Keratinocyte (primary cell): Measurements from ENCODE around the gene ZNF236. TPM values are rescaled to one million over a fixed set of nuclear protein-coding genes. Genes with fewer than 3 reads are reported as not detected.

ENCODE experiments used
- DNase-seq: peaks from one replicate; pipeline ENCODE4 v3.0.0-alpha.2; 2011; ENCODE audit warnings: low read depth, missing footprints, low spot score
- FAIRE-seq: peaks from 2 replicates; lab custom pipeline; 2011; peaks lifted over from hg19 to GRCh38; lab: Jason Lieb, UNC
- H2AFZ ChIP-seq: 2 replicates; pipeline ENCODE4 v1.6.0; 2012; ENCODE audit warnings: low read length, control low read depth, inconsistent platforms; ENCODE audit not compliant: control insufficient read depth
- H3K27ac ChIP-seq: 2 replicates; pipeline ENCODE4 v1.5.1; 2011; ENCODE audit warnings: low read length; ENCODE audit not compliant: control insufficient read depth, insufficient read depth
- H3K27me3 ChIP-seq: 3 replicates; pipeline ENCODE4 v1.6.0; 2011; ENCODE audit warnings: low read length; ENCODE audit not compliant: control insufficient read depth, insufficient read depth; ENCODE audit errors: extremely low read depth
- H3K36me3 ChIP-seq, 2 experiments: 2 replicates in 1 of 2; 3 replicates in 1 of 2; pipeline ENCODE4 v1.5.1; 2011; ENCODE audit warnings: low read length in 2 of 2, mild to moderate bottlenecking in 1 of 2; ENCODE audit not compliant: control insufficient read depth in 2 of 2, insufficient read depth in 2 of 2; ENCODE audit errors: extremely low read depth in 1 of 2
- H3K4me1 ChIP-seq: 3 replicates; pipeline ENCODE4 v1.5.1; 2011; ENCODE audit warnings: low read length; ENCODE audit not compliant: control insufficient read depth, insufficient read depth; ENCODE audit errors: extremely low read depth
- H3K4me2 ChIP-seq: 3 replicates; pipeline ENCODE4 v1.6.0; 2011; ENCODE audit warnings: low read depth, low read length; ENCODE audit not compliant: control insufficient read depth, insufficient read depth; ENCODE audit errors: extremely low read depth
- H3K4me3 ChIP-seq, 3 experiments: fragments of 200-600 bp in 1 of 3; sonication (generic) in 1 of 3; 2 replicates in 2 of 3; 3 replicates in 1 of 3; pipeline ENCODE4 v1.5.1; 2011 to 2016; ENCODE audit warnings: low read length in 3 of 3, mild to moderate bottlenecking in 3 of 3, control low read depth in 2 of 3, inconsistent platforms in 1 of 3, low read depth in 1 of 3, mixed read lengths in 1 of 3, mixed run types in 1 of 3, moderate library complexity in 1 of 3; ENCODE audit not compliant: control insufficient read depth in 2 of 3, insufficient read depth in 2 of 3; ENCODE audit errors: extremely low read depth in 1 of 3
- H3K79me2 ChIP-seq: 2 replicates; pipeline ENCODE4 v1.6.0; 2012; ENCODE audit warnings: low read length; ENCODE audit not compliant: control insufficient read depth, insufficient read depth
- H3K9ac ChIP-seq: 3 replicates; pipeline ENCODE4 v1.6.0; 2011; ENCODE audit warnings: low read length; ENCODE audit not compliant: control insufficient read depth, insufficient read depth; ENCODE audit errors: extremely low read depth
- H3K9me1 ChIP-seq: 3 replicates; pipeline ENCODE4 v1.6.0; 2011; ENCODE audit warnings: low read length; ENCODE audit not compliant: control insufficient read depth, insufficient read depth; ENCODE audit errors: extremely low read depth
- H3K9me3 ChIP-seq: 2 replicates; pipeline ENCODE4 v1.5.1; 2012; ENCODE audit warnings: low read depth, low read length; ENCODE audit not compliant: control insufficient read depth
- H4K20me1 ChIP-seq: 3 replicates; pipeline ENCODE4 v1.6.0; 2011; ENCODE audit warnings: low read length; ENCODE audit not compliant: control insufficient read depth, insufficient read depth; ENCODE audit errors: extremely low read depth
- CTCF ChIP-seq, 3 experiments: IDR thresholded peaks in 1 of 3; conservative IDR thresholded peaks in 1 of 3; optimal IDR thresholded peaks in 1 of 3; 2 replicates in 2 of 3; 3 replicates in 1 of 3; pipeline versions ENCODE3 to v1.5.1; 2011; ENCODE audit warnings: low read length in 3 of 3, mild to moderate bottlenecking in 3 of 3, moderate library complexity in 2 of 3, control low read depth in 1 of 3, inconsistent platforms in 1 of 3; ENCODE audit not compliant: insufficient read depth in 2 of 3; ENCODE audit errors: extremely low read depth in 1 of 3
- EZH2 ChIP-seq: IDR thresholded peaks from one replicate; pipeline ENCODE4 v1.6.1; 2012; ENCODE audit warnings: inconsistent platforms, mild to moderate bottlenecking, low read length, moderate library complexity
- dilution Hi-C: fragments of 300-500 bp; cut with MboI; formaldehyde crosslinking; loops from one replicate; pipeline ENCODE4 v1.7.0; 2020; ENCODE audit warnings: low sequenced_read_pairs; ENCODE audit not compliant: extremely low pct_ligation_motif_present
- polyA plus RNA-seq, 5 experiments: library from polyadenylated mRNA; depleted of rRNA in 3 of 5; stranded (reverse) in 3 of 5; stranded (forward) in 1 of 5; unstranded in 1 of 5; fragments of >200 nt; gene quantifications; 1 replicate in 1 of 5; 2 replicates in 3 of 5; 3 replicates in 1 of 5; pipeline versions ENCODE4 v1.2.1 to v1.2.3, GENCODE V29; 2011 to 2012; ENCODE audit warnings: missing spikeins in 2 of 5, low read depth in 1 of 5, low replicate concordance in 1 of 5

Gene ZNF236
- polyA plus RNA-seq, 1 donor (not counting 4 experiments of a cell fraction or from before 2014, with no cell fraction given): 4.5 TPM

- Histone ChIP-seq H4K20me1 (no peaks in the 10 kb centered on the region), H3K4me3 (peak overlapping the region in 2 of 3 experiments; percentile 82 to 84), H3K4me2 (peak overlapping the region; percentile 87), H3K9me1 (no peaks in the 10 kb centered on the region), H3K27ac (peak overlapping the region; percentile 36), H3K4me1 (peaks cover 21% of the 10 kb centered on the region), H2AFZ (peak overlapping the region; percentile 68), H3K27me3 (no peaks in the 10 kb centered on the region), H3K36me3 (no peaks in the 10 kb centered on the region), H3K9me3 (no peaks in the 10 kb centered on the region), H3K9ac (peak overlapping the region; percentile 37), H3K79me2 (peaks cover 69% of the 10 kb centered on the region)
- FAIRE-seq (peak; percentile 26), DNase-seq (no peak)
- dilution Hi-C loops: no loop called here
- TF ChIP-seq CTCF (optimal IDR thresholded peaks at IDR 0.05 in 1 of 3, IDR thresholded peaks at IDR 0.05 in 1 of 3, conservative IDR thresholded peaks at IDR 0.05 in 1 of 3; ENCODE audit: extremely low read depth in 1 of 3, insufficient read depth in 2 of 3, low read length in 3 of 3) (no peak), EZH2 (no peak)
Measured at GRCh38 chr18:76824145-76824676, 1.9 kb downstream of the ZNF236 start.

- no peak overlapping the region for H3K4me3 ChIP-seq
- dilution Hi-C loops: no loop called here
- H3K9me3 ChIP-seq: no peaks in the 10 kb centered on the region
- peak; percentile 9 for FAIRE-seq
- no peak overlapping the region for H3K27ac ChIP-seq
- H3K4me2 ChIP-seq: peak overlapping the region; percentile 87
- DNase-seq: no peak
- TF ChIP-seq EZH2 (no peak), CTCF (optimal IDR thresholded peaks at IDR 0.05 in 1 of 3, IDR thresholded peaks at IDR 0.05 in 1 of 3, conservative IDR thresholded peaks at IDR 0.05 in 1 of 3; ENCODE audit: extremely low read depth in 1 of 3, insufficient read depth in 2 of 3, low read length in 3 of 3) (no peak)
- H3K27me3 ChIP-seq: no peaks in the 10 kb centered on the region
- no peaks in the 10 kb centered on the region for H3K36me3 ChIP-seq
- peaks cover 21% of the 10 kb centered on the region for H3K4me1 ChIP-seq
- no peaks in the 10 kb centered on the region for H3K9me1 ChIP-seq
- H3K79me2 ChIP-seq: peaks cover 68% of the 10 kb centered on the region
- H4K20me1 ChIP-seq: no peaks in the 10 kb centered on the region
- H2AFZ ChIP-seq: no peak overlapping the region
- H3K9ac ChIP-seq: no peak overlapping the region
Measured at GRCh38 chr18:76824754-76825153, 2.4 kb downstream of the ZNF236 start.
